HG03457 (cell line): ENCODE measurements around the gene PHF2.
"Not testable (repeated sequence)": the region's sequence is repeated elsewhere in the genome, so short reads cannot be mapped to it uniquely, and the experiment has no call there.

ENCODE experiments used
- ATAC-seq: cut with Tn5 transposase; IDR thresholded peaks from one replicate; pipeline ENCODE4 v1.9.1; 2021; ENCODE audit warnings: moderate number of reproducible peaks; ENCODE audit not compliant: unreplicated experiment

Gene PHF2

GRCh38 chr9:93662952-93663572, 86.7 kb downstream of the PHF2 start:
- ATAC-seq: no peak

GRCh38 chr9:93663877-93664548, 87.6 kb downstream of the PHF2 start:
- ATAC-seq: no peak

DNA sequence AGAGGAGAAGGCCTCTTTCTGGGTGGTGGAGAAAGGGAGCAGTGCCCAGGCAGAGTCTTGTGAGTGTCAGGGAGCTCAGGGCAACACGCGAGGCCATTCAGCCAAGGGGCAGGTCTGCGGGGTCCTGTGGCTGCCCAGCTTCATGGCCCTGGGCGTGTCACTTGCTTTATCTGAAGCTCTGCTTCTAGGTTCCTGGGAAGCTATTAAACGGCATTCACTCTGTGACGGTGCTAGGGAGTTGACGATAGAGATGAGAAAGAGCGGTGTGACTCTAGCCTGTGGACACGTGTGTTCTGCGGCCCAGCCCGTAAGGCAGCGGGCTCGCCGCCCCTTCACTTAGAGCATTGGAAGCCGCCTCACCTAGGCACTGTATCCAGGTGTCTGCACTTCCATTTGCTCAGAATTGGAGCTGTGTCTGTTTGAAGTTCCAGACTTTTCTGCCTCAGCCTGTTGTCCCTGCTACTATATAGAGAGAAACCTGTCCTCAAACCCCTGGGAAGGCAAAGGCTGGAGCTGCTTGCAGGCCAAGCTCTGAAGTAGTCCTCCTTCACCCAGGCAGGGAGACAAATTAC, 88.3 kb downstream of the PHF2 start:
- ATAC-seq: no peak

DNA sequence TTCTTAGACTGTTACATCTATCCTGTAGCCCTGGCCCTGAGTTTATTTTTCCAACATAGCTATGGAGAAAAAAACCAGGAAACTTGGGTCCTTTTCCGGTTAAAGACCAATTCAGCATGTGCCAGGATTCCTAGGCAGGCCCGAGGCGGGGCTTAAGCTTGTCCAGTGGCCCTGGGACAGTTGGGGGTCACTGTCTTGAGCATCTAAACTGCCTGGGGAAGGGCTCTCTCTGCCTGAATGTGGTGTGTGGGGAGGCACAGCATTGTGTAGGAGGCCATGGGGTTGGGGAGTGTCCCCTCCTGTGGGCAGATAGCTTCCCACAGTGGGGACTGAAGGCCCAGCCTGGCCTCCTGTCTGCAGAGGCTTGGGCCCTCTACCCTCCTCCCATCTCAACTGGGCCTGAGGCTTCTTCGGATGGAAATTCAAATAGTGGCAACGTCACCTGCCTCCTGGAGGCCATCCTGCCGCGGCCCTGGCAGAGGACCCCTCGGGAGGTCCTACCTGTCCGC, 88.8 kb downstream of the PHF2 start:
- no peak for ATAC-seq

DNA sequence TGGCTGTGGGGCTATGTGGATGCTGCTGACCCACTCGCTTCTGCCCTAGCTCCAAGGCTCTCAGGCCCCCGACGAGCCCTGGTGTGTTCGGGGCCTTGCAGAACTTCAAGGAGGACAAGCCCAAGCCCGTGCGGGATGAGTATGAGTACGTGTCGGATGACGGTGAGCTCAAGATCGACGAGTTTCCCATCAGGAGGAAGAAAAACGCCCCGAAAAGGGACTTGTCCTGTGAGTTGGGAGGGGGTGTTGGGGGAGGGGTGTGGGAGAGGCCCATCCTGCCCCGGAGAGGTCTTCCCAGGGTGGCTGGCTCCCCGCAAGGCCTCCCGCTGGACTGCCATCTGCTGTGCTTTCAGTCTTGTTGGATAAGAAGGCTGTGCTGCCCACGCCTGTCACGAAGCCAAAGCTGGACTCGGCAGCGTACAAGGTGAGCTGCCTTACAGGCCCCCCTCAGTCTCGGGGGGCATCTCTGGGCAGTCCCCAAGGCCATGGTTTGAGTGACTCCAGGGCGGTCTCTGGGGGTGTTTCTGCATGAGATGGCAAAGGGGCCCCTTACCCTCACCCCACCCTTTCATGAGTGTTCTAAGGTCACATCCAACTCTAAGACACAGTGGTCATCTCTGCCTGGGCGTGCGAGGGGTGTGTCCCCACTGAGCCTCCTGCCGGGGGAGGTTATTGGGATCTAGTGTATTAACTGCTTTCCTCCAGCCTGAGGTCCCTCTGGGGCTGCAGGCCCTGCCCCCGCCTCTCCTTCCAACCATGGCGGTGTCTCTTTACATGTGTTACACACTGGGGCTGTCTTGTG, 89.5 kb downstream of the PHF2 start:
- ATAC-seq: no peak

DNA sequence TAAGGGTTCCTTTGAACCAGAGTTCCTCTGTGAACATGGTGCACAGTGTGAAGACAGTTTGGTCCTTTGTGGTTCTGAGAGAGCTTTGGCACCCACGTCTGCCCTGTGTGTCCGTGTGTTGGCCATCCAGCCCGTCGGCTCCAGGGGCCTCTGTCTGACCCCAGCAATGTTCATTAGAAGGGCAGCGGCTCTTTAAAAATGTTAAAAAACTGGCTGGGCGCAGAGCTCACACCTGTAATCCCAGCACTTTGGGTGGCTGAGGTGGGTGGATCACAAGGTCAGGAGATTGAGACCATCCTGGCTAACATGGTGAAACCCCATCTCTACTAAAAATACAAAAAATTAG, 90.0 kb downstream of the PHF2 start:
- ATAC-seq: not testable (repeated sequence)

GRCh38 chr9:93667006-93667405, 90.6 kb downstream of the PHF2 start:
- ATAC-seq: no peak

DNA sequence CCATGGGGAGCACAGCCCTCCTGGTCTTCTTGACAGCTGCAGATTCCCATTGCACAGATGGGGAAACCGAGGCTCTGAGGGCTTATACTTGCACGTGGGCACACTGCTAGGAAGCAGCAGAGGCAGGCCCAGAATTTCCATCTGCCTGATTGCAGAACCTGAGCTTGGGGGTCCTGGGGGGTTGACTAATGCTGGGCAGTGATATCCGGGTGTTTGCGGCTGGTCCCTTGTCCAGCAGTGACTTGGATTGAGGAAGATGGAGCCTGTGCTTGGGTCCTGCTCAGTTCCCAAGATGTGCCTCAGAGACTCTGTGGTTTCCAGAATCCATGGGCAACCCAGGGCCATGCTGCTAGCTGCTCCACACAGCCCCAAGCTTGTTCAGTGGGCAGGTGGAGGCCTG, 91.2 kb downstream of the PHF2 start:
- ATAC-seq: no peak

DNA sequence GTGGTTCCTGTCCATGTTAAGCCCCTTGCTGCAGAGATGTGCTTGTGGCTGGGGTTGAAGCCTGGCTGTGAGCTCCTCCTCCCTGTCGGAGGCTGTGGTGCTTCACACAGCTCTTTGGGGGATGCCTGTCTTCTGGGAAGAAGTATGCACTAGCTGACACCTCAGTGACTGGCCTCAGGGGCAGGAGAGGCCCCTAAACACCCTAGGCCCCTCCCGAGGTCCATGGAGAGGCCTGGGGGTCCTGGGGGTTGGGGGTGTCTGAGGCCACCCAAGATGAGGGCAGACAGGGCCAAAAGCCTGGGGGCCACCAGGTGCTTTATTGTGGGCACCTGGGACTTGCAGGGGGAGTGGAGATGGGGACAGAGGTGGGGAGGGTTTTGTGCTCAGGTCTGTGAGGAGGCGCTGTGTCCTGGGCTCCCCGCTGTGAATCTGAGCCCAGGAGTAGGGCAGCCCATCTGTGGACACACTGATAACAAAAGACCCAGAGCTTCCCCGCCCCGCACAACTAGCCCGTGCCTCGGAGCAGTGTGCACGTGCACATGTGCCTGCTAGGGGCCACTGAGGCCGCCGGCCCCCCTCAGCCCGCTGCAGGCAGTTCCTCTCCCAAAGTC, 92.0 kb downstream of the PHF2 start:
- no peak for ATAC-seq

DNA sequence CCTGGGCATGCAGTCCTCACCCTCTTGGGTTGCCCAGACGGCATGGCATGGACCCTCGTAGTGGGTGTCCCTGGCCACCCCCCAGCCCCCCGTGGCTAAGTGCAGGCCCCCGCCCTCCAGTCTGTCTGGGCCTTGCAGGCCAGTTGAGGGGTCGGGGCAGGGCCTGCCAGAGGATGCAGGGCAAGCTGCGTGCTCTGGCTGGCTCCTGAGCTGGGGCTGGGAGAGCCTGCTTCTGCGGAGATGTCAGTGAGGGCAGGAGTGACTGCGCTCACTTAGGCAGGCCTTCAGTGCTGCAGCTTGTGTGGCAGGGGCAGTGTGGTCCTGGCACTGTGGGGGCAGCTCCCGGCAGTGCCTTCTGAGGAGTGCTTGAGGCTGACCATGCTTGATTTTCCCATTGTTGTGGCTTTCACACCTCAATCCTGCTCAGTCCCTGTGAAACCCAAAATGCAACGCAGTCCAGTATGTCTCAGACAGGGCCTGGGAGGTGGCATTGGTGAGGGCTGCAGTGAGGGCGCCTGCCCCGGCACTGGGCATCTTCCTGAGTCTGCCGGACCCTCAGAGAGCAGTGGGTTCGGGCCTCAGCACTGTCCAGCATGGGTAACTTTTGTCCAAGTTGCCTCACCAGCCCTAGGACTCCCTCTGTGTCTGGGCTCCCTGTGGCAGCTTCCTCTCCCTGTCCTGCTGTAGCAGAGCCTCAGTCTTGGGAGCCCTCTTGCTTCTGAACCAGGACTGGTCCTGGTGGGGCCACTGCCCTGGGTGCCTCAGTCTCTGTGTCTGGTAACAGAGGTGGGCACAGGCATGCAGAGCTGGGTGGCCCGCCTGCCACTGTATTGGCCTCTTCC, 93.0 kb downstream of the PHF2 start:
- ATAC-seq: no peak

DNA sequence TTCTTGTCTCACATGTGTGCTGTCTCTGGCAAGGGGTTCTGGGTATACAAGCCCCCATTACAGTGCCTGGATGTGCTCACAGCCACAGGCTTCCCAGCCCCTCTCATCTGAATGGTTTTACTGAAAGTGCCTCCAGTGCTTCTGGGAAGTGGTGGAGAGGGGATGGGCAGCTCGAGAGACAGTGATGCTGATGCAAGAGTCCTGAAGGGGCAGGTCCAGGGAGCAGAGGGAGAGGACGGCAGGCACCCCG, 93.5 kb downstream of the PHF2 start:
- ATAC-seq: no peak

- no peak for ATAC-seq
Measured at GRCh38 chr9:93670208-93671019, 94.0 kb downstream of the PHF2 start.

GRCh38 chr9:93671020-93671338, 94.6 kb downstream of the PHF2 start:
- ATAC-seq: no peak

DNA sequence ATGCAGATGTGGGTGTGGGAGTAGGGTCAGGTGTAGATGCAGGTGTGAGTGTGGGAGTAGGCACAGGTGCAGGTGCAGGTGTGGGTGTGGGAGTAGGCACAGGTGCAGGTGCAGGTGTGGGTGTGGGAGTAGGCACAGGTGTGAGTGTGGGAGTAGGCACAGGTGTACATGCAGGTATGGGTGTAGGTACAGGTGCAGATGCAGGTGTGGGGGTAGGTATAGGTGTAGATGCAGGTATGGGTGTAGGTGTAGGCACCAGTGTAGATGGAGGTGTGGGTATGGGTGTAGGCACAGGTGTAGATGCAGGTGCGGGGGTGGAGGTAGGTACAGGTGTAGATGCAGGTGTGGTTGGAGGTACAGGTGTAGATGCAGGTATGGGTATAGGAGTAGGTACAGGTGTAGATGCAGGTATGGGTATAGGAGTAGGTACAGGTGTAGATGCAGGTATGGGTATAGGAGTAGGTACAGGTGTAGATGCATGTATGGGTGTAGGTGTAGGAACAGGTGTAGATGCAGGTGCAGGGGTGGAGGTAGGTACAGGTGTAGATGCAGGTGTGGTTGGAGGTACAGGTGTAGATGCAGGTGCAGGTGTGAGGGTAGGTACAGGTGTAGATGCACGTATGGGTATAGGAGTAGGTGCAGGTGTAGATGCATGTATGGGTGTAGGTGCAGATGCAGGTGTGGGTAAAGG, 96.1 kb downstream of the PHF2 start:
- not testable (repeated sequence) for ATAC-seq

GRCh38 chr9:93673021-93673838, 96.8 kb downstream of the PHF2 start:
- ATAC-seq: no peak

DNA sequence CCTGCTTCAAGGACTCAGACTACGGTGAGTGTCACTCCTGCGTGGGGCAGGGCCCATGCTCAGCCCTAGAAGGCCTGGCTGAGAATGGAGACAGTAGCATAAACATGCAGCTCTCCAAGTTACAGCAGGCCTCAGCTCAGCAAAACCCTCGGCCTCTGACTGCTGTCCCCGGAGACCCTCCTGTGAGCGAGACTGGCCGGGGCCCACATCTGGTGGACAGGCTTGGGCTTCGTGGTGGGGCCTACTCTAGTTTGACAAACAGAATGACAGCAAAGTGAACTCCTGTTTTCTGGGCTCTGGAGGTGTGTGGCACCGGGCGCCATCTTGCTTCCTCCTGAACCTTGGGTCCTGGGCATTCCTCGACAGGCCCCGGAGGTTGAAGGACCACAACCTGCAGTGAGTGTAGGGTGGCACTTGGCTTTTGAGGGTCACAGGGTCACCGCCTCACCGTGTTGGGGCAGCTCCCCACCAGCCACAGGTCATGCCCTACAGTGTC, 97.5 kb downstream of the PHF2 start:
- ATAC-seq: no peak

- ATAC-seq: no peak
Measured at GRCh38 chr9:93674580-93675335, 98.4 kb downstream of the PHF2 start.
